Astrocyte (in vitro differentiated cells and primary cell): ENCODE data around the gene TNNI2. TPM values are rescaled to one million over a fixed set of nuclear protein-coding genes. Genes with fewer than 3 reads are reported as not detected.

Source experiments
- DNase-seq: peaks from one replicate; pipeline ENCODE4 v3.0.0-alpha.2; 2010; ENCODE audit warnings: low read depth
- FAIRE-seq: peaks from 2 replicates; lab custom pipeline; 2011; peaks lifted over from hg19 to GRCh38; lab: Jason Lieb, UNC
- H2AFZ ChIP-seq: 2 replicates; pipeline ENCODE4 v1.6.0; 2012; ENCODE audit warnings: low read depth, low read length, inconsistent platforms
- H3K27ac ChIP-seq: 2 replicates; pipeline ENCODE4 v1.5.1; 2011; ENCODE audit warnings: low read depth, low read length, inconsistent platforms
- H3K27me3 ChIP-seq: 2 replicates; pipeline ENCODE4 v1.6.0; 2011; ENCODE audit warnings: low read length, inconsistent platforms; ENCODE audit not compliant: insufficient read depth
- H3K36me3 ChIP-seq: 2 replicates; pipeline ENCODE4 v1.5.1; 2011; ENCODE audit warnings: low read length, inconsistent platforms; ENCODE audit not compliant: insufficient read depth
- H3K4me1 ChIP-seq: 2 replicates; pipeline ENCODE4 v1.5.1; 2011; ENCODE audit warnings: low read length, inconsistent platforms; ENCODE audit not compliant: insufficient read depth
- H3K4me2 ChIP-seq: 2 replicates; pipeline ENCODE4 v1.6.0; 2012; ENCODE audit warnings: low read length, inconsistent platforms
- H3K4me3 ChIP-seq: 2 replicates; pipeline ENCODE4 v1.5.1; 2011; ENCODE audit warnings: low read depth, mild to moderate bottlenecking, low read length, inconsistent platforms; ENCODE audit not compliant: insufficient read depth
- H3K79me2 ChIP-seq: 2 replicates; pipeline ENCODE4 v1.6.0; 2012; ENCODE audit warnings: mild to moderate bottlenecking, low read length, inconsistent platforms; ENCODE audit not compliant: insufficient read depth
- H3K9ac ChIP-seq: 2 replicates; pipeline ENCODE4 v1.6.0; 2012; ENCODE audit warnings: mild to moderate bottlenecking, low read length, inconsistent platforms
- H3K9me3 ChIP-seq: 2 replicates; pipeline ENCODE4 v1.5.1; 2012; ENCODE audit warnings: low read depth, mild to moderate bottlenecking, low read length, inconsistent platforms; ENCODE audit not compliant: insufficient read depth
- H4K20me1 ChIP-seq: 2 replicates; pipeline ENCODE4 v1.6.0; 2012; ENCODE audit warnings: low read length, inconsistent platforms; ENCODE audit not compliant: insufficient read depth
- H3K27ac Mint-ChIP-seq: one replicate; pipeline ENCODE4 v1.8.0; 2021; ENCODE audit warnings: mild to moderate bottlenecking, mixed read lengths; ENCODE audit not compliant: unreplicated experiment
- H3K27me3 Mint-ChIP-seq: one replicate; pipeline ENCODE4 v1.8.0; 2021; ENCODE audit warnings: low read depth, mixed read lengths; ENCODE audit not compliant: unreplicated experiment
- H3K36me3 Mint-ChIP-seq: one replicate; pipeline ENCODE4 v1.8.0; 2021; ENCODE audit warnings: low read depth, mixed read lengths; ENCODE audit not compliant: unreplicated experiment
- H3K4me1 Mint-ChIP-seq: one replicate; pipeline ENCODE4 v1.8.0; 2021; ENCODE audit warnings: low read depth, mixed read lengths; ENCODE audit not compliant: unreplicated experiment
- H3K4me3 Mint-ChIP-seq: one replicate; pipeline ENCODE4 v1.8.0; 2021; ENCODE audit warnings: mild to moderate bottlenecking, moderate library complexity, mixed read lengths; ENCODE audit not compliant: unreplicated experiment
- H3K9me3 Mint-ChIP-seq: one replicate; pipeline ENCODE4 v1.8.0; 2021; ENCODE audit warnings: mild to moderate bottlenecking, mixed read lengths; ENCODE audit not compliant: unreplicated experiment
- CTCF ChIP-seq: IDR thresholded peaks from 2 replicates; pipeline ENCODE4 v1.5.1; 2011; ENCODE audit warnings: low read depth, mild to moderate bottlenecking, inconsistent platforms, low read length, moderate library complexity; ENCODE audit not compliant: insufficient read depth
- EZH2 ChIP-seq: IDR thresholded peaks from 2 replicates; pipeline ENCODE4 v1.6.1; 2012; ENCODE audit warnings: mild to moderate bottlenecking, low read length, inconsistent platforms; ENCODE audit not compliant: insufficient read depth
- total RNA-seq: library from RNA; stranded (reverse); gene quantifications from 2 replicates; pipeline ENCODE4 v1.2.1, GENCODE V29; 2021

The TNNI2 gene
- total RNA-seq, 1 donor from 2014 or later = not detected

- H3K4me1 Mint-ChIP-seq = no peaks in the 10 kb centered on the region
- no peaks in the 10 kb centered on the region for H3K79me2 ChIP-seq
- H3K27ac Mint-ChIP-seq = no peak overlapping the region
- H2AFZ ChIP-seq = no peak overlapping the region
- no peak overlapping the region for H3K9ac ChIP-seq
- H3K4me3 ChIP-seq = no peak overlapping the region
- no peak overlapping the region for H3K27ac ChIP-seq
- no peaks in the 10 kb centered on the region for H4K20me1 ChIP-seq
- no peak for FAIRE-seq
- peaks cover 16% of the 10 kb centered on the region for H3K27me3 Mint-ChIP-seq
- H3K9me3 Mint-ChIP-seq = no peaks in the 10 kb centered on the region
- DNase-seq = no peak
- no peak overlapping the region for H3K4me2 ChIP-seq
- H3K27me3 ChIP-seq = peaks cover 6% of the 10 kb centered on the region
- no peak overlapping the region for H3K4me3 Mint-ChIP-seq
- no peaks in the 10 kb centered on the region for H3K9me3 ChIP-seq
- peaks cover 3% of the 10 kb centered on the region for H3K4me1 ChIP-seq
- no peaks in the 10 kb centered on the region for H3K36me3 ChIP-seq
- TF ChIP-seq EZH2 (no peak), CTCF (no peak)
- H3K36me3 Mint-ChIP-seq = no peaks in the 10 kb centered on the region
These were observed 2.1 kb downstream of the TNNI2 start for GRCh38 chr11:1840780-1841480.

GRCh38 chr11:1841511-1842148 is 2.8 kb downstream of the TNNI2 start:
- Histone ChIP-seq H3K4me2 (no peak overlapping the region), H3K4me1 (peaks cover 3% of the 10 kb centered on the region), H3K79me2 (no peaks in the 10 kb centered on the region), H3K36me3 (no peaks in the 10 kb centered on the region), H4K20me1 (no peaks in the 10 kb centered on the region), H3K27ac (no peak overlapping the region), H2AFZ (no peak overlapping the region), H3K4me3 (no peak overlapping the region), H3K9ac (no peak overlapping the region), H3K9me3 (no peaks in the 10 kb centered on the region), H3K27me3 (peaks cover 6% of the 10 kb centered on the region)
- TF ChIP-seq CTCF = no peak
- TF ChIP-seq EZH2 = no peak
- Mint-ChIP-seq H3K9me3 (no peaks in the 10 kb centered on the region), H3K27me3 (peaks cover 19% of the 10 kb centered on the region), H3K4me1 (no peaks in the 10 kb centered on the region), H3K4me3 (no peak overlapping the region), H3K27ac (no peak overlapping the region), H3K36me3 (no peaks in the 10 kb centered on the region)
- FAIRE-seq (no peak), DNase-seq (no peak)
